ENCODE measurements around the gene CAPN8. TPM values are rescaled to one million over a fixed set of nuclear protein-coding genes. Genes with fewer than 3 reads are reported as not detected.

Gene CAPN8
- total and polyA plus RNA-seq, 8 donors: 0.57 to 87.9 (median 1.3) TPM

- H3K4me1 ChIP-seq: no peaks in the 10 kb centered on the region
- no peak for TF ChIP-seq CTCF (IDR thresholded peaks at IDR 0.05)
- intact Hi-C loops (cut with DNase I): no loop called here
- DNase-seq (no peak), ATAC-seq (no peak)
- H3K27me3 ChIP-seq: no peaks in the 10 kb centered on the region
- H3K36me3 ChIP-seq: no peaks in the 10 kb centered on the region
- no peak overlapping the region for H3K4me3 ChIP-seq
- H3K27ac ChIP-seq: no peak overlapping the region
- no peaks in the 10 kb centered on the region for H3K9me3 ChIP-seq
Measured at GRCh38 chr1:223622132-223622842, 43.2 kb downstream of the CAPN8 start.

GRCh38 chr1:223621312-223621734, 44.2 kb downstream of the CAPN8 start:
- H3K27me3 ChIP-seq: no peaks in the 10 kb centered on the region
- no peak overlapping the region for H3K27ac ChIP-seq
- intact Hi-C loops (cut with DNase I): no loop called here
- no peak overlapping the region for H3K4me3 ChIP-seq
- H3K9me3 ChIP-seq: no peaks in the 10 kb centered on the region
- peak; percentile 48 for ATAC-seq
- H3K36me3 ChIP-seq: no peaks in the 10 kb centered on the region
- H3K4me1 ChIP-seq: no peaks in the 10 kb centered on the region
- peak in 1 of 4 donors; percentile 44 for DNase-seq
- no peak for TF ChIP-seq CTCF (IDR thresholded peaks at IDR 0.05)

GRCh38 chr1:223620297-223620897, 45.1 kb downstream of the CAPN8 start:
- intact Hi-C loops (cut with DNase I): no loop called here
- peak; percentile 66 for ATAC-seq
- Histone ChIP-seq H3K36me3 (no peaks in the 10 kb centered on the region), H3K4me3 (no peak overlapping the region), H3K4me1 (no peaks in the 10 kb centered on the region), H3K27me3 (no peaks in the 10 kb centered on the region), H3K9me3 (no peaks in the 10 kb centered on the region), H3K27ac (no peak overlapping the region)
- no peak for TF ChIP-seq CTCF (IDR thresholded peaks at IDR 0.05)
- no peak for DNase-seq

GRCh38 chr1:223618680-223619079, 46.8 kb downstream of the CAPN8 start:
- Histone ChIP-seq H3K9me3 (no peaks in the 10 kb centered on the region), H3K27me3 (no peaks in the 10 kb centered on the region), H3K4me3 (no peak overlapping the region), H3K4me1 (no peaks in the 10 kb centered on the region), H3K27ac (no peak overlapping the region), H3K36me3 (no peaks in the 10 kb centered on the region)
- intact Hi-C loops (cut with DNase I): no loop called here
- ATAC-seq (no peak), DNase-seq (no peak)
- TF ChIP-seq CTCF (IDR thresholded peaks at IDR 0.05): no peak

- H3K36me3 ChIP-seq: no peaks in the 10 kb centered on the region
- no peak overlapping the region for H3K27ac ChIP-seq
- no peaks in the 10 kb centered on the region for H3K27me3 ChIP-seq
- intact Hi-C loops (cut with DNase I): no loop called here
- no peak overlapping the region for H3K4me3 ChIP-seq
- ATAC-seq (no peak), DNase-seq (peak in 1 of 4 donors; percentile 30)
- H3K4me1 ChIP-seq: no peaks in the 10 kb centered on the region
- TF ChIP-seq CTCF (IDR thresholded peaks at IDR 0.05): no peak
- H3K9me3 ChIP-seq: no peaks in the 10 kb centered on the region
Measured at GRCh38 chr1:223617323-223618070, 48.0 kb downstream of the CAPN8 start.

Data from left lung (tissue), 10 donors.